ENCODE measurements around the gene UPF1.

- TF ChIP-seq CTCF (IDR thresholded peaks at IDR 0.05): no peak
- TF ChIP-seq EZH2phosphoT487 (IDR thresholded peaks at IDR 0.05): no peak
- TF ChIP-seq EZH2 (IDR thresholded peaks at IDR 0.05): no peak
These were observed 32.3 kb upstream of the UPF1 start for GRCh38 chr19:18799389-18799970.
